HAP-1 (cell line): ENCODE data around the gene DENND1C.
A peak's percentile ranks its signal among the peaks of the same experiment; 100 is the strongest.

Experiments
- DNase-seq, 2 experiments: peaks; one replicate each; pipeline ENCODE4 v3.0.0-alpha.2; 2016 to 2020; ENCODE audit warnings: low spot score in 2 of 2
- H3K27me3 ChIP-seq: fragments of 250-450 bp; sonication (Bioruptor Pico); 2 replicates; pipeline ENCODE4 v1.5.1; 2020; ENCODE audit warnings: low read depth, mild to moderate bottlenecking, moderate library complexity
- H3K36me3 ChIP-seq: fragments of 250-450 bp; sonication (Bioruptor Pico); replicated peaks from 2 replicates; pipeline ENCODE4 v1.5.1; 2020; ENCODE audit warnings: mild to moderate bottlenecking
- H3K4me1 ChIP-seq: fragments of 250-450 bp; sonication (Bioruptor Pico); 2 replicates; pipeline ENCODE4 v1.5.1; 2020; ENCODE audit warnings: mild to moderate bottlenecking
- H3K4me3 ChIP-seq: fragments of 250-450 bp; sonication (Bioruptor Pico); 2 replicates; pipeline ENCODE4 v1.5.1; 2020; ENCODE audit warnings: mild to moderate bottlenecking, moderate library complexity
- H3K9me3 ChIP-seq: fragments of 250-450 bp; sonication (Bioruptor Pico); 2 replicates; pipeline ENCODE4 v1.5.1; 2020; ENCODE audit warnings: mild to moderate bottlenecking, moderate library complexity
- in situ Hi-C: fragments of 300-500 bp; cut with MboI; formaldehyde crosslinking; loops from 3 replicates; pipeline ENCODE4 v1.14.3; 2020; ENCODE audit warnings: low sequenced_read_pairs, inconsistent platforms, mixed read lengths

The DENND1C gene

DNA sequence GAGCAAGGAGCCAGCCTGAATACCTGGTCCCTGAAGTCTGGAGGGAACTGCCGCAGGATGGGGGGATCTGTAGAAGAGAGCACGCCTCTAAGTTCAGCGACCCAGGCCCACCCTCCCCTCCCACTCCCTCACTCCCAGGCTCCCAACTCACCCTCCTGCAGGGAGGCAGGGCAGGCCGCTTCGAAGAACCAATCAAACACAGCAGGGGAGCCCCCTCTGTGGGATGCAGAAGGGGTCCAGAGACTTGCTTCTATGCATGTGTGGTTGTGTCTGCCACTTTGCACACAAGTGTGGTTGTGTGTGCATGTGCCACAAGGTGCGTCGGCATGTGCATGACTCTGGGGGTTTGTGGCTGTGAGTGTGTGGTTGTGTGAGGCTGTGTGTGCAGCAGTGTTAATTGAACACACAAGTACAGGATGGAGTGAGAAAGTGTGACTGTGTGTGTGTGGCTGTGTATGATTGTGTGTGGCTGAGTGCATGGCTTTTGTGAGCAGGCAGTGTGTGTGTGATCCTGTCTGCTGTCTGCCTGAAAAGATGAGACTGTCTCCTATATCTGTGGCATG lies 1.7 kb downstream of the DENND1C start:
- Histone ChIP-seq H3K9me3 (no peaks in the 10 kb centered on the region), H3K4me3 (no peak overlapping the region), H3K4me1 (no peaks in the 10 kb centered on the region), H3K27me3 (no peaks in the 10 kb centered on the region), H3K36me3 (no peaks in the 10 kb centered on the region)
- DNase-seq, result no peak
- in situ Hi-C loops, result no loop called here

DNA sequence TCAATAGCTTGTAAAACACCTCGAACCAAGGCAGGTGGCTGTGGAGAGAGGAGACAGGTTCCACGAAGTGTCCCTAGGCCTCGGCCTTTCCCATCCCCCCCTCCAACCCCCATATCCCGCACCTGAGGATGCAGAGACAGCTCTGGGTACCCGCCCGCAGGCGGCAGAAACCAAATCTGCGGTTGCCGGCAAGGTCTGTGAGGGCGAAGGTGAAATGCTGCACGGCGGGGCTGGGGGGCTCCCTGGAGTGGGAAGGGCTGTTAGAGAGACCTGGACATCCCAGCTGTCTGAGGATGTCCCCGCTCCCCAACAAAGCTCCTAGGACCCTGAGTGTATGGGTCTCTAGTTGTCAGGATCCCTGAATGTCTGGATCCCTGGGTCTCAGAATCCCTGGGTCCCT lies 2.8 kb downstream of the DENND1C start:
- DNase-seq, result no peak
- in situ Hi-C loops, result no loop called here
- Histone ChIP-seq H3K36me3 (no peaks in the 10 kb centered on the region), H3K4me3 (no peak overlapping the region), H3K4me1 (no peaks in the 10 kb centered on the region), H3K27me3 (no peaks in the 10 kb centered on the region), H3K9me3 (no peaks in the 10 kb centered on the region)

DNA sequence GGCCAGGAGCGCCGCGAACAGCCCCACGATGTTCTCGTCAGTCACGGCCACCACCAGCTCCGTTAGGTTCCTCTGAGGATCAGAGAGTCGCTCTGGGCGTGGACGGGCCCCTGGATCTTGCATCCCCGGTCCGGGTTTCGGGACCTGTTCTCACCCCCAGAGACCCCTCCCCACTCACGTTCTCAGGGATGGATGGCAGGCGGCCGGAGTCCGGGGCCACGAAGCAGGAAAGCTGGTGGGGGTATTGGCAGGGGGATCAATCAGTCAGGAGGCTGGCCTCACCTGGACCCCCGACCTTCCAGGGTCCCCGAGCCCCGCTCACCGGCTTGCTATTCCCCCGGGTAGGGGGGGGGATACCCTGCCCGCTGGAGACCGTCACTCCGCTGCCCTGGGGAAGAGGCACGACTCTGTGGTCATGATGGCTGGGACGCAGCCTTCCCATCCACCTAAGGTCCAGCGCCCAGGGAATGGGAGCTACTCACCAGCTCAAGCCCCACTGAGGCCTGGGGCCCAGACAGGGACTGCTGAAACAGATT lies 4.6 kb downstream of the DENND1C start:
- in situ Hi-C loops, result no loop called here
- no peak for DNase-seq
- Histone ChIP-seq H3K4me1 (no peaks in the 10 kb centered on the region), H3K27me3 (no peaks in the 10 kb centered on the region), H3K9me3 (no peaks in the 10 kb centered on the region), H3K36me3 (no peaks in the 10 kb centered on the region), H3K4me3 (no peak overlapping the region)

DNA sequence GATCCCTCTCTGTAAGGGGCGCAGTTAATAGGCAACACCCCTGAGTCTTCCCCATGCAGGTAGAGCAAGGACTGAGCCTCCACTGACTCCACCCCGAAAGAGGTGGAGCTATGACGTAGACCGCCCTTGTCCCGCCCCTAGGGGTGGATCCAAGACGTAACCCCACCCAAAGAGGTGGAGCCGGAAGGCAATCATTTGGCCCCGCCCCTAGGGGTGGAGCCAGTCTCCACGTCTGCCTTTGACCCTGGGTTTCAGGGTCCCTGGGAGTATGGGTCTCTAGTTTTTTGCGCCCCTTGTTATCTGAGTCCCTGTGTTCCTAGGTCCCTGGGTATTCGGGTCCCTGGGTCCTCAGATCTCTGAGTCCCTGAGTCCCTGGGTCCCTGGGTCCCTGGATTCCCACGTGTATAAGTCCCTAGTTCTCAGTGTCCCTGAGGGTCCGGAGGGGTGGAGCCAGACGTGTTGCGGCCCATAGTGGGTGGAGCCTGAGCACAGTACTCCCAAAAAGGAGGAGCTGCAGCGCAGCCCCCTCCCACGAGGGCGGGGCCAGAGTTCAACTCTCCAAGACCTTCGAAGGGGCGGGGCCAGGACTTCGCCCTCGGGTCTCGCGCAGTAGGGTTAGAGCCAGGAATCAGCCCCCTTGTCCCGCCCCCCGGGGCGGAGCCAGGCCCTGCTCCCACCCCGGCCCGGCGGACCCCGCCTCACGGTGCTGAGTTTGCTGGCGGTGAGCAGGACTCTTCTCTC lies 5.3 kb downstream of the DENND1C start:
- Histone ChIP-seq H3K4me1 (no peaks in the 10 kb centered on the region), H3K4me3 (no peak overlapping the region), H3K36me3 (no peaks in the 10 kb centered on the region), H3K9me3 (no peaks in the 10 kb centered on the region), H3K27me3 (no peaks in the 10 kb centered on the region)
- in situ Hi-C loops, result no loop called here
- DNase-seq, result peak in 1 of 2 experiments; percentile 54

DNA sequence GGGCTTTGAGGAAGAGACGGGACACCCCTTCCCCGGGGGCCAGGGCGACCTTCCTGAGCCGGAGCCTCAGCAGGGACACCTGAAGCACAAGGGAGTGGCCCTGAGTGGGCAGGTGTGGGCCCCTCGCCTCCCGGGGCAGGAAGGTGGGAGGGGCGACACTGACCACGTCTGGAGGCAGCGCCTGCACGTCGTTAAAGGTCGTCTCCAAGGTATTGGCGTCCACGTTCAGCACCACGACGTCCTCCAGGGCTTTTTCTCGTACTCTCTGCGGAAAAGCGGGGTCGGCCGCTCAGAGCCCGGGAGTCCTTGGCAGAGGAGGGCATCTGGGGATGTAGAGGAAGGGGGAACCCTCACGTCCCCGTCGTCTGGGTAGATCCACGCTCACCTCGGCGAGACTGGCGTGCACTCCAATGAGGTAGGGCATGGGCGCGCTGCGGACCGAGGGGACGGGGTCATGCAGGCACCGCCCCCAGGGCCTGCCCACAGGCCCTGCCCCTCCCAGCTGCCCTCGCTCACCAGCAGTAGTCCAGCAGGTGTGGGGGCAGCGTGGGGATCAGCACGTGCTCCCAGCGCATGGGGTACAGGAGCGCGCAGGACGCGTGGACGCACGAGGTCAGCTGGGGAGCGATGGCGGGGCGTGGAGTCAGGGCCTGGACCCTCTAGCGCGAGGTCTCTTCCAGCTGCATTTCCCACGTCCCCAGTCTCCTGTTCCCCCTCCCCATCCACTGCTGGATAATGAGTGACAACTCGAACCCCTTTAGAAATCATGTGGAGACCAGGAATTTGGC lies 6.1 kb downstream of the DENND1C start:
- H3K4me1 ChIP-seq, result no peaks in the 10 kb centered on the region
- no peaks in the 10 kb centered on the region for H3K27me3 ChIP-seq
- no peak overlapping the region for H3K4me3 ChIP-seq
- H3K36me3 ChIP-seq, result no peaks in the 10 kb centered on the region
- no peaks in the 10 kb centered on the region for H3K9me3 ChIP-seq
- DNase-seq, result no peak
- in situ Hi-C loops, result no loop called here

DNA sequence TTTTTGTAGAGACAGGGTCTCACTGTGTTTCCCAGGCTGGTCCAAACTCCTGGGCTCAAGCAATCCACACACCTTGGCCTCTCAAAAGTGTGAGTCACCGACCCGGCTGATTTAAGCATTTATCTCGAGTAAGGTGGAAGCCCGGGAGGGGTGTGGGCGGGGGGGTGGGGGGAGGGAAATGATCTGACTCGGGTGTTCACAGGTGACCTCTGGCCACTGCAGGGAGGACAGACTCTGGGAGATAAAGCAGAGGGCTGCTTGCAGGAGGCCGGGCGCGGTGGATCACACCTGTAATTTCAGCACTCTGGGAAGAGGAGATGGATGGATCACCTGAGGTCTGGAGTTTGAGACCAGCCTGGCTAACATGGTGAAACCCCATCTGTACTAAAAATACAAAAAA lies 7.9 kb downstream of the DENND1C start:
- Histone ChIP-seq H3K9me3 (no peaks in the 10 kb centered on the region), H3K4me3 (no peak overlapping the region), H3K27me3 (no peaks in the 10 kb centered on the region), H3K4me1 (no peaks in the 10 kb centered on the region), H3K36me3 (no peaks in the 10 kb centered on the region)
- no peak for DNase-seq
- in situ Hi-C loops, result no loop called here

DNA sequence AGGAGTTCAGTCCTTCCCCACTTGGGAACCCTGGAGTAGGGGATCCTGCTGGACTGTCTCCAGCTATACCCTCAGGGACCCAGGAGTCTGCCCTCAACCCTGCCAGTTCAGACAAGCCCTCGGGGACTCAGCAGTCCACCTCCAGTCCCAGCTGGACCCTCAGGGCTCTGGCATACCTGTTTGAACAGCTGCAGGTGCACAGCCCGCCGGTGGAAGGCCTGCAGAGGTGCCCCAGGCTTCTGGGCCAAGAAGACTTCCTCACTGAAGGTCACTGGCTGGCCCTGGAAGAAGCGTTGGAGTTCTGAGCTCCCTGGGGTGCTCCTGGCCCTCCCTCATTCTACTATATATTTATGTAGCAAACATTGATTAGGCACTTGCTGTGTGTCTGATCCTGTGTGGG lies 8.9 kb downstream of the DENND1C start:
- Histone ChIP-seq H3K4me3 (no peak overlapping the region), H3K36me3 (no peaks in the 10 kb centered on the region), H3K4me1 (no peaks in the 10 kb centered on the region), H3K9me3 (no peaks in the 10 kb centered on the region), H3K27me3 (no peaks in the 10 kb centered on the region)
- no peak for DNase-seq
- in situ Hi-C loops, result no loop called here

DNA sequence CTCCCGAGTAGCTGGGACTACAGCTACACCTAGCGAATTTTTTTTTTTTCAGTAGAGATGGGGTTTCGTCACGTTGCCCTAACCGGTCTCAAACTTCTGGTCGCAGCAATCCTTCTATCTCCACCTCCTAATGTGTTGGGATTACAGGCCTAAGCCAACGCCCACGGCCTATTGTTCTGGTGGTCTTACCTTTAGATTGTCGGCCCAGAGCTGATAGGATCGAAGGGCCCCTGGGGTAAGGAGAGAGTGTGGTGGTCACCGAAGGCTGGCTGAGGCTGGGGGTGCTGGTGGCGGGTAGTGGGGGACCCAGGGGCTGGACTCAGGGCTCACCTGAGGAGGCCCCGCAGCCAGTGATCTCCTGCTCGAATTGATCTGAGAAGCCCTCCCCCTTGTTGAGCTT lies 10.5 kb downstream of the DENND1C start:
- Histone ChIP-seq H3K4me3 (no peak overlapping the region), H3K4me1 (no peaks in the 10 kb centered on the region), H3K27me3 (no peaks in the 10 kb centered on the region), H3K36me3 (no peaks in the 10 kb centered on the region), H3K9me3 (no peaks in the 10 kb centered on the region)
- no peak for DNase-seq
- in situ Hi-C loops, result no loop called here

DNA sequence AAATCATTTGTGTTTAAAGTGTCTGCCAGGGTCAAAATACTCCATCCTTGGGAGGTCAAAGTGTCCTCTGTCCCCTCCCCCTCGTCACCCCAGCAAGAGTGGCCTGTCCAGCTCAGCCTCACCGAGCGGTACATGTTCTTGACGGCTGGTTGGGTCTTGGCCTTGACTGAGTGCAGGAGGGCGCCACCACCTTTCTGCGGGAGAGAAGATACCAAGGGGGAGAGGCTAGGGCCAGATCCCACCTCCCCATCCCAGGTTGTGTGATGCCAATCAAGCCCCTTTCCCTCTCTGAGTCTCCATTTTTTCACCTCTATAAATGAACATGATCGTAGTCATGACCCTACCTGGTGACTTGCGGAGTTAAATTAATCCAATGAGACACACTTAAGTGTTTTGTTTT lies 11.4 kb downstream of the DENND1C start:
- H3K36me3 ChIP-seq, result no peaks in the 10 kb centered on the region
- no peaks in the 10 kb centered on the region for H3K27me3 ChIP-seq
- H3K9me3 ChIP-seq, result no peaks in the 10 kb centered on the region
- no peak overlapping the region for H3K4me3 ChIP-seq
- in situ Hi-C loops, result no loop called here
- no peaks in the 10 kb centered on the region for H3K4me1 ChIP-seq
- no peak for DNase-seq

DNA sequence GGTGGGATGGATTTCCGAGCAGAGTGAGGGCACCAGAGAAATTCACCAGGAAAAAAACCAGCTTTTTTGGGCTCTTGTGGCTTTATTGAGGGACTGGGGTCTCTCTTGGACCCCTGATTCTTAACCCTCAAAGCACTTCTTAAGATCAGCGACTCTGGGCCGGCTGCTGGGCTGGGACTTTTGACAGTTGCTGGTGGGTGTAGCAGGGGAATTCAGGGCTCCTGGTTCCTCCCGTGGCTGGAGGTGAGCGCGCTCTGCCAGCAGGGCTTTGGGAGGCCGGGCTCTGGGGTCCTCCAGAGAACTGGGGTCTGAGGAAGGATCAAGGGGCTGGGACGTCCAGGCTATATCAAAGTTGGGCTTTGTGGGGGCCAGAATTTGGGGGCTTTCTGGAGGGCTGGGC lies 14.2 kb downstream of the DENND1C start:
- no peak for DNase-seq

DNA sequence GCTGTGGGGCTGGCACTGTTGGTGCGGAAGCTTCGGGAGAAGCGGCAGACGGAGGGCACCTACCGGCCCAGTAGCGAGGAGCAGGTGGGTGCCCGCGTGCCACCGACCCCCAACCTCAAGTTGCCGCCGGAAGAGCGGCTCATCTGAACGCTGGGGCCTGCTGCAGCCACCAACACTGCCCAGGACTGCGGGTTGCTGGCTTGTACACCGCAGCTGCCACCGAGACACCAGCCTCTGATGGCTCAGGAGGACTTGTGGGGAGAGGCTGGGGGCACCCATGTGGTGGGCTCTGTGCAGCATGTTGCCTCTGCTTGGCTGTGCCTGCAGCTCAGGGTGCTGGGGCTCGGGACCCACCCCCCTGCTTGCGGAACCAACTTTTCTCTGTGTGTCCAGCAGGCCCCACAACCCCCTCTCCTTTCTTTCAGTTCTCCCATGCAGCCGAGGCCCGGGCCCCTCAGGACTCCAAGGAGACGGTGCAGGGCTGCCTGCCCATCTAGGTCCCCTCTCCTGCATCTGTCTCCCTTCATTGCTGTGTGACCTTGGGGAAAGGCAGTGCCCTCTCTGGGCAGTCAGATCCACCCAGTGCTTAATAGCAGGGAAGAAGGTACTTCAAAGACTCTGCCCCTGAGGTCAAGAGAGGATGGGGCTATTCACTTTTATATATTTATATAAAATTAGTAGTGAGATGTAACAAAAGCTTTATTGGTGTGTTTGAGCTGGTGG lies 14.9 kb downstream of the DENND1C start:
- DNase-seq, result no peak
- in situ Hi-C loops, result no loop called here

More for the DNA sequence above, 14.2 kb downstream of the DENND1C start:
- Histone ChIP-seq H3K36me3 (no peaks in the 10 kb centered on the region), H3K9me3 (no peaks in the 10 kb centered on the region), H3K4me3 (no peak overlapping the region), H3K27me3 (no peaks in the 10 kb centered on the region), H3K4me1 (no peaks in the 10 kb centered on the region)
- in situ Hi-C loops, result no loop called here

DNA sequence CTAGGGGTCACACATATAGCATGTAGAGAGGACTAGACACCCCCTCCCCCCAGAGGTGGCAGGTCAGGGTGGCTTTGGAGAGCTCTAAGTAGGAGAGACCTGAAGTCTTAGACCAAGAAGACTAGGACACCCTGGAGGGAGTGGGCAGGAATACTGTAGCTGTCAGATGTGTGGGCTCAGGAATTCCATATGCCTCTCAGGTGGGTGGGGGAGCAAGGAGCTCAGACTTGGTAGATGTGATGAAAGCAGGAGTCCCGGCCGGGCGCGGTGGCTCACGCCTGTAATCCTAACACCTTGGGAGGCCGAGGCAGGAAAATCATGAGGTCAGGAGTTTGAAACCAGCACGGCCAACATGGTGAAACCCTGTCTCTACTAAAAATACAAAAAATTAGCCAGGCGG lies 15.9 kb downstream of the DENND1C start:
- no peaks in the 10 kb centered on the region for H3K4me1 ChIP-seq
- no peaks in the 10 kb centered on the region for H3K27me3 ChIP-seq
- no peak overlapping the region for H3K4me3 ChIP-seq
- in situ Hi-C loops, result no loop called here
- no peaks in the 10 kb centered on the region for H3K36me3 ChIP-seq
- no peaks in the 10 kb centered on the region for H3K9me3 ChIP-seq
- no peak for DNase-seq

More for the DNA sequence above, 14.9 kb downstream of the DENND1C start:
- Histone ChIP-seq H3K36me3 (no peaks in the 10 kb centered on the region), H3K9me3 (no peaks in the 10 kb centered on the region), H3K4me3 (no peak overlapping the region), H3K27me3 (no peaks in the 10 kb centered on the region), H3K4me1 (no peaks in the 10 kb centered on the region)

DNA sequence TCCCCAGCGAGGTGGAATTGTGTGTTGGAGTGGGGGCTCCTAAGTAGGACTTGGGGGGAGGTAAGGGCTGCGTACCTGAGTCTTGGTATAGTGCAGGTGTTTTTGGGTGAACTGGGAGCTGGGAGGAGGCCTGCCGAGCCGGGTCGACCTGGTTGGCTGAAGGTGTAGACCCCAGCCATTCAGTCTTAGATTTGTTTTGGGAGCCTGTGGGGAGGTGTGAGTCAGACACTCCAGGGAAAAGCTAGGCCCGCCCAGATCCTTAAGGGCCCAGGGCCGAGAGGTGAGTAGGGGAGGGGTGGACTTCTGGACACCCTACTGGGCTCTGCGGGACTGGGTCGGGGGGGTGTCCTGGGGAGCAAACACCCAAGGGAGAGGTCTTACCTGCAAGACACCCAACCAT lies 16.6 kb downstream of the DENND1C start:
- Histone ChIP-seq H3K9me3 (no peaks in the 10 kb centered on the region), H3K4me3 (no peak overlapping the region), H3K4me1 (no peaks in the 10 kb centered on the region), H3K27me3 (no peaks in the 10 kb centered on the region), H3K36me3 (no peaks in the 10 kb centered on the region)
- in situ Hi-C loops, result no loop called here
- DNase-seq, result no peak
